Tibial nerve (tissue), 4 donors: Measurements from ENCODE around the gene CEACAM19.

ENCODE experiments used
- EP300 ChIP-seq, 2 donors: sonication (generic); formaldehyde crosslinking; IDR thresholded peaks; one replicate each; pipeline ENCODE4 v1.6.1; 2017; ENCODE audit warnings: antibody characterized with exemption in 2 of 2, mild to moderate bottlenecking in 1 of 2
- POLR2A ChIP-seq, 2 donors: fragments of 450-650 bp; IDR thresholded peaks; one replicate each; pipeline ENCODE4 v1.6.1; 2017; ENCODE audit warnings: antibody characterized with exemption in 2 of 2, mild to moderate bottlenecking in 2 of 2, moderate library complexity in 2 of 2
- TF ChIP-seq, protein P1 (sequence below), 5 experiments: fragments of 200-600 bp in 3 of 5; fragments of 450-650 bp in 2 of 5; sonication (generic) in 3 of 5; IDR thresholded peaks; one replicate each; pipeline ENCODE4 v1.5.1; 2016 to 2019; ENCODE audit warnings: antibody characterized with exemption in 5 of 5, mild to moderate bottlenecking in 3 of 5, moderate library complexity in 2 of 5

DNA sequence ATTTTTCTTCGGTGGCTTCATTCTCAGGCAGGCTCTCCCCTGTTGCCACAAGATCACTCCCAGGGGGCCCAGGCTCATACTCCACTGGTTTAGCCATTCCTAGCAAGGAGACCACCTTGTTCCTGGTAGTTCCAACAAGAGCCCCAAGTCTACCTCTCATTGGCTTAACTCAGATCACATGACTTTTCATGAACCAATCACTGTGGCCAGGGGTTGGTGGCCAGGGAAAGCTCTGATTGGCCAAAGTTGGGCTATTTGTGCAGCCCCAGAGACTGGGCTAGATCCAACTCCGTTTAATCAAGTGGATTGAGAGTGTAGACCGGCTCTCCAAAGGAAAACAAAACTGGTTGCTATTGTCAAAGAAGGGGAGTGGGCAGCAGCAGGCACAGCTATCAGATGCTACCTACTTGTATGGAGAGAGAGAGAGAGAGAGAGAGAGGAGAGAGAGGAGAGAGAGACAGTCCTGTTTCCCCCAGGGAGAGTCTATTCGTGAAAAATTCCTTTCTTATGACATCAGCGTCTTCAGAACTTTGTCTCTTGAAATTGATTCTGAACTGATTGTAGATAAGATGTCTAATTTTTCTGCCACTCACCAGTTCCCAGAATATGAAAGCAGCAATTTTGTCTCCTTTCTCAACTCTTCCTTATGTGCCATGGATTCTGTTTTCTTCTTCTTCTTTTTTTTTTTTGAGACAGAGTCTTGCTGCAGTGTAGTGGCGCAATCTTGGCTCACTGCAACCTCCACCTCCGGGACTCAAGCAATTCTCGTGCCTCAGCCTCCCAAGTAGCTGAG is 5.9 kb downstream of the CEACAM19 start:
- TF ChIP-seq, protein P1, sequence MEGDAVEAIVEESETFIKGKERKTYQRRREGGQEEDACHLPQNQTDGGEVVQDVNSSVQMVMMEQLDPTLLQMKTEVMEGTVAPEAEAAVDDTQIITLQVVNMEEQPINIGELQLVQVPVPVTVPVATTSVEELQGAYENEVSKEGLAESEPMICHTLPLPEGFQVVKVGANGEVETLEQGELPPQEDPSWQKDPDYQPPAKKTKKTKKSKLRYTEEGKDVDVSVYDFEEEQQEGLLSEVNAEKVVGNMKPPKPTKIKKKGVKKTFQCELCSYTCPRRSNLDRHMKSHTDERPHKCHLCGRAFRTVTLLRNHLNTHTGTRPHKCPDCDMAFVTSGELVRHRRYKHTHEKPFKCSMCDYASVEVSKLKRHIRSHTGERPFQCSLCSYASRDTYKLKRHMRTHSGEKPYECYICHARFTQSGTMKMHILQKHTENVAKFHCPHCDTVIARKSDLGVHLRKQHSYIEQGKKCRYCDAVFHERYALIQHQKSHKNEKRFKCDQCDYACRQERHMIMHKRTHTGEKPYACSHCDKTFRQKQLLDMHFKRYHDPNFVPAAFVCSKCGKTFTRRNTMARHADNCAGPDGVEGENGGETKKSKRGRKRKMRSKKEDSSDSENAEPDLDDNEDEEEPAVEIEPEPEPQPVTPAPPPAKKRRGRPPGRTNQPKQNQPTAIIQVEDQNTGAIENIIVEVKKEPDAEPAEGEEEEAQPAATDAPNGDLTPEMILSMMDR (IDR thresholded peaks at IDR 0.05): no peak
- TF ChIP-seq POLR2A (IDR thresholded peaks at IDR 0.05) (no peak), EP300 (IDR thresholded peaks at IDR 0.05) (no peak)
